SK-N-MC (cell line): ENCODE results near the gene PGLYRP3.

Experiments used
- EZH2 ChIP-seq: fragments of 200-600 bp; sonication (generic); IDR thresholded peaks from one replicate; pipeline ENCODE4 v1.6.1; 2017; ENCODE audit warnings: antibody characterized with exemption
- FOXP2 ChIP-seq: optimal IDR thresholded peaks from 2 replicates; pipeline ENCODE3; 2011; ENCODE audit warnings: mild to moderate bottlenecking, moderate library complexity; ENCODE audit not compliant: insufficient read depth; ENCODE audit errors: extremely low read length, control extremely low read depth
- POLR2AphosphoS5 ChIP-seq: IDR thresholded peaks from 2 replicates; pipeline ENCODE4 v1.6.1; 2012; ENCODE audit warnings: mild to moderate bottlenecking, low read depth, low read length, borderline replicate concordance

GRCh38 chr1:153340356-153340755 lies 27.6 kb upstream of the PGLYRP3 start:
- TF ChIP-seq FOXP2 (no peak), POLR2AphosphoS5 (no peak), EZH2 (no peak)
